ENCODE results near the gene ZMYND11.

The ZMYND11 gene

GRCh38 chr10:219731-220472, 84.6 kb downstream of the ZMYND11 start:
- H3K4me3 ChIP-seq (ENCODE audit: low read depth, low read length, poor library complexity, severe bottlenecking): no peak overlapping the region
- TF ChIP-seq CTCF (IDR thresholded peaks at IDR 0.05; ENCODE audit: low read length) (no peak), EZH2 (IDR thresholded peaks at IDR 0.05; ENCODE audit: borderline replicate concordance, low read length) (no peak)

GRCh38 chr10:224571-224970, 89.3 kb downstream of the ZMYND11 start:
- Histone ChIP-seq H3K79me2 (ENCODE audit: insufficient read depth, low read length) (no peaks in the 10 kb centered on the region), H3K36me3 (ENCODE audit: insufficient read depth, low read length) (no peaks in the 10 kb centered on the region), H3K9me3 (ENCODE audit: low read length) (no peaks in the 10 kb centered on the region), H3K27me3 (ENCODE audit: insufficient read depth, low read length) (no peaks in the 10 kb centered on the region), H2AFZ (ENCODE audit: low read length) (no peak overlapping the region), H4K20me1 (ENCODE audit: insufficient read depth, low read length) (no peaks in the 10 kb centered on the region), H3F3A (ENCODE audit: insufficient read depth, low read length) (no peaks in the 10 kb centered on the region), H3K9me2 (ENCODE audit: low read depth, low read length) (no peaks in the 10 kb centered on the region), H3K4me2 (ENCODE audit: low read length) (no peak overlapping the region), H3K4me3 (ENCODE audit: low read depth, low read length, poor library complexity, severe bottlenecking) (no peak overlapping the region), H3K27ac (ENCODE audit: low read depth, low read length, poor library complexity, severe bottlenecking) (no peak overlapping the region), H3K4me1 (ENCODE audit: insufficient read depth, low read length, severe bottlenecking) (peaks cover 5% of the 10 kb centered on the region), H3K9ac (ENCODE audit: low read length) (no peak overlapping the region)
- TF ChIP-seq EZH2 (IDR thresholded peaks at IDR 0.05; ENCODE audit: borderline replicate concordance, low read length) (no peak), CTCF (IDR thresholded peaks at IDR 0.05; ENCODE audit: low read length) (no peak)

More at GRCh38 chr10:219731-220472, 84.6 kb downstream of the ZMYND11 start:
- H3K27me3 ChIP-seq (ENCODE audit: insufficient read depth, low read length): no peaks in the 10 kb centered on the region
- H2AFZ ChIP-seq (ENCODE audit: low read length): no peak overlapping the region
- H3F3A ChIP-seq (ENCODE audit: insufficient read depth, low read length): no peaks in the 10 kb centered on the region
- no peak overlapping the region for H3K9ac ChIP-seq (ENCODE audit: low read length)
- no peaks in the 10 kb centered on the region for H3K36me3 ChIP-seq (ENCODE audit: insufficient read depth, low read length)
- H4K20me1 ChIP-seq (ENCODE audit: insufficient read depth, low read length): no peaks in the 10 kb centered on the region
- peaks cover 5% of the 10 kb centered on the region for H3K4me1 ChIP-seq (ENCODE audit: insufficient read depth, low read length, severe bottlenecking)
- no peaks in the 10 kb centered on the region for H3K79me2 ChIP-seq (ENCODE audit: insufficient read depth, low read length)
- no peak overlapping the region for H3K4me2 ChIP-seq (ENCODE audit: low read length)
- no peaks in the 10 kb centered on the region for H3K9me2 ChIP-seq (ENCODE audit: low read depth, low read length)
- no peak overlapping the region for H3K27ac ChIP-seq (ENCODE audit: low read depth, low read length, poor library complexity, severe bottlenecking)
- no peaks in the 10 kb centered on the region for H3K9me3 ChIP-seq (ENCODE audit: low read length)

GRCh38 chr10:226018-226417, 90.8 kb downstream of the ZMYND11 start:
- Histone ChIP-seq H3K9ac (ENCODE audit: low read length) (no peak overlapping the region), H3K4me3 (ENCODE audit: low read depth, low read length, poor library complexity, severe bottlenecking) (no peak overlapping the region), H3K4me2 (ENCODE audit: low read length) (no peak overlapping the region), H3K4me1 (ENCODE audit: insufficient read depth, low read length, severe bottlenecking) (peaks cover 5% of the 10 kb centered on the region), H3F3A (ENCODE audit: insufficient read depth, low read length) (no peaks in the 10 kb centered on the region), H3K9me3 (ENCODE audit: low read length) (no peaks in the 10 kb centered on the region), H4K20me1 (ENCODE audit: insufficient read depth, low read length) (no peaks in the 10 kb centered on the region), H3K36me3 (ENCODE audit: insufficient read depth, low read length) (no peaks in the 10 kb centered on the region), H3K9me2 (ENCODE audit: low read depth, low read length) (no peaks in the 10 kb centered on the region), H3K79me2 (ENCODE audit: insufficient read depth, low read length) (no peaks in the 10 kb centered on the region), H2AFZ (ENCODE audit: low read length) (no peak overlapping the region), H3K27ac (ENCODE audit: low read depth, low read length, poor library complexity, severe bottlenecking) (no peak overlapping the region), H3K27me3 (ENCODE audit: insufficient read depth, low read length) (no peaks in the 10 kb centered on the region)
- TF ChIP-seq EZH2 (IDR thresholded peaks at IDR 0.05; ENCODE audit: borderline replicate concordance, low read length) (no peak), CTCF (IDR thresholded peaks at IDR 0.05; ENCODE audit: low read length) (no peak)

Data from OCI-LY1 (cell line).